ENCODE results near the gene ABCC4.

- TF ChIP-seq CTCF (conservative IDR thresholded peaks at IDR 0.05; ENCODE audit: low read depth in 2 of 2) = peak; percentile 40 to 63
- no peak for TF ChIP-seq POLR2AphosphoS5 (IDR thresholded peaks at IDR 0.05; ENCODE audit: low read depth)
- TF ChIP-seq EZH2 (IDR thresholded peaks at IDR 0.05; ENCODE audit: low read depth, unreplicated experiment) = no peak
- no peak for TF ChIP-seq JUNB (IDR thresholded peaks at IDR 0.05; ENCODE audit: unreplicated experiment)
- no peak for TF ChIP-seq REST (IDR thresholded peaks at IDR 0.05; ENCODE audit: unreplicated experiment)
- no peak for TF ChIP-seq ZNF331 (CRISPR knock-in tag; IDR thresholded peaks at IDR 0.05; ENCODE audit: low read depth)
- no peak for TF ChIP-seq EZH2phosphoT487 (IDR thresholded peaks at IDR 0.05; ENCODE audit: unreplicated experiment)
- TF ChIP-seq CREB1 (CRISPR knock-in tag; IDR thresholded peaks at IDR 0.05; ENCODE audit: low read depth) = no peak
- no peak for TF ChIP-seq ZNF114 (CRISPR knock-in tag; IDR thresholded peaks at IDR 0.05)
Measured at GRCh38 chr13:94988654-94989053, 312.6 kb downstream of the ABCC4 start.
